Fibroblast of lung (primary cell): ENCODE data around the gene KITLG. TPM values are rescaled to one million over a fixed set of nuclear protein-coding genes. Genes with fewer than 3 reads are reported as not detected.

Source experiments
- DNase-seq, 2 donors: peaks; one replicate each; pipeline versions ENCODE4 v3.0.0 to v3.0.0-alpha.2; 2010; ENCODE audit warnings: low read depth in 2 of 2
- H2AFZ ChIP-seq: 2 replicates; pipeline ENCODE4 v1.5.1; 2012; ENCODE audit warnings: low read length, control low read depth, inconsistent platforms
- H3K27ac ChIP-seq: 2 replicates; pipeline ENCODE4 v1.5.1; 2011; ENCODE audit warnings: low read length, control low read depth; ENCODE audit not compliant: insufficient read depth
- H3K27me3 ChIP-seq: 2 replicates; pipeline ENCODE4 v1.5.1; 2011; ENCODE audit warnings: mild to moderate bottlenecking, low read length; ENCODE audit not compliant: control insufficient read depth, insufficient read depth
- H3K36me3 ChIP-seq: 2 replicates; pipeline ENCODE4 v1.5.1; 2011; ENCODE audit warnings: low read length; ENCODE audit not compliant: control insufficient read depth, insufficient read depth
- H3K4me1 ChIP-seq: 2 replicates; pipeline ENCODE4 v1.5.1; 2011; ENCODE audit warnings: low read length; ENCODE audit not compliant: control insufficient read depth, insufficient read depth; ENCODE audit errors: extremely low read depth
- H3K4me2 ChIP-seq: 2 replicates; pipeline ENCODE4 v1.5.1; 2011; ENCODE audit warnings: low read length, control low read depth; ENCODE audit not compliant: insufficient read depth; ENCODE audit errors: extremely low read depth
- H3K4me3 ChIP-seq, 4 experiments: fragments of 200-600 bp in 1 of 4; sonication (generic) in 1 of 4; replicated peaks in 1 of 4; 2 replicates each; pipeline ENCODE4 v1.5.1; 2011 to 2016; ENCODE audit warnings: low read length in 4 of 4, low read depth in 3 of 4, mild to moderate bottlenecking in 3 of 4, control low read depth in 2 of 4, inconsistent platforms in 1 of 4, mixed read lengths in 1 of 4; ENCODE audit not compliant: insufficient read depth in 1 of 4; ENCODE audit errors: control extremely low read depth in 1 of 4
- H3K79me2 ChIP-seq: 2 replicates; pipeline ENCODE4 v1.5.1; 2012; ENCODE audit warnings: mild to moderate bottlenecking, low read length, inconsistent platforms; ENCODE audit not compliant: control insufficient read depth, insufficient read depth
- H3K9ac ChIP-seq: 2 replicates; pipeline ENCODE4 v1.5.1; 2011; ENCODE audit warnings: mild to moderate bottlenecking, low read length, control low read depth; ENCODE audit not compliant: insufficient read depth
- H3K9me3 ChIP-seq: 2 replicates; pipeline ENCODE4 v1.5.1; 2012; ENCODE audit warnings: low read depth, low read length; ENCODE audit not compliant: control insufficient read depth, insufficient read depth
- H4K20me1 ChIP-seq: 2 replicates; pipeline ENCODE4 v1.5.1; 2011; ENCODE audit warnings: low read length; ENCODE audit not compliant: control insufficient read depth, insufficient read depth; ENCODE audit errors: extremely low read depth
- CTCF ChIP-seq, 2 donors: IDR thresholded peaks in 1 of 2; conservative IDR thresholded peaks in 1 of 2; 1 replicate in 1 of 2; 2 replicates in 1 of 2; pipeline ENCODE4 v1.5.1; 2011 to 2012; ENCODE audit warnings: low read length in 2 of 2, control low read depth in 1 of 2, inconsistent platforms in 1 of 2, low read depth in 1 of 2, mild to moderate bottlenecking in 1 of 2
- EZH2 ChIP-seq: IDR thresholded peaks from 2 replicates; pipeline ENCODE4 v1.5.1; 2012; ENCODE audit warnings: low read length, control low read depth, mild to moderate bottlenecking; ENCODE audit errors: missing control alignments
- polyA plus RNA-seq, 2 donors: library from polyadenylated mRNA; depleted of rRNA in 1 of 2; stranded (reverse) in 1 of 2; unstranded in 1 of 2; fragments of >200 nt; gene quantifications; 2 replicates each; pipeline ENCODE4 v1.2.1, GENCODE V29; 2011 to 2012; ENCODE audit warnings: missing spikeins in 1 of 2
- total RNA-seq: library from RNA; depleted of rRNA; stranded (reverse); fragments of >200 nt; gene quantifications from 2 replicates; pipeline ENCODE4 v1.2.1, GENCODE V29; 2014

Gene KITLG
- total and polyA plus RNA-seq, 2 donors (not counting 1 experiment from before 2014, with no cell fraction given): 64.6 to 132 TPM

- H3K4me3 ChIP-seq: no peak overlapping the region
- H3K4me2 ChIP-seq: no peak overlapping the region
- peak in 1 of 2 donors; percentile 60 for DNase-seq
- no peaks in the 10 kb centered on the region for H3K36me3 ChIP-seq
- H3K9me3 ChIP-seq: no peaks in the 10 kb centered on the region
- H3K27me3 ChIP-seq: no peaks in the 10 kb centered on the region
- H3K4me1 ChIP-seq: no peaks in the 10 kb centered on the region
- no peaks in the 10 kb centered on the region for H3K79me2 ChIP-seq
- H2AFZ ChIP-seq: no peak overlapping the region
- no peaks in the 10 kb centered on the region for H4K20me1 ChIP-seq
- no peak overlapping the region for H3K9ac ChIP-seq
- H3K27ac ChIP-seq: no peak overlapping the region
- no peak for TF ChIP-seq CTCF (conservative IDR thresholded peaks at IDR 0.05 in 1 of 2, IDR thresholded peaks at IDR 0.05 in 1 of 2; ENCODE audit: low read depth in 1 of 2, low read length in 2 of 2)
- TF ChIP-seq EZH2: no peak
These were observed 43.7 kb upstream of the KITLG start for GRCh38 chr12:88623777-88624548.

- Histone ChIP-seq H3K9ac (no peak overlapping the region), H3K27ac (no peak overlapping the region), H3K4me1 (no peaks in the 10 kb centered on the region), H2AFZ (no peak overlapping the region), H3K4me2 (no peak overlapping the region), H3K27me3 (no peaks in the 10 kb centered on the region), H4K20me1 (no peaks in the 10 kb centered on the region), H3K9me3 (no peaks in the 10 kb centered on the region), H3K36me3 (no peaks in the 10 kb centered on the region), H3K4me3 (no peak overlapping the region), H3K79me2 (no peaks in the 10 kb centered on the region)
- TF ChIP-seq EZH2 (no peak), CTCF (conservative IDR thresholded peaks at IDR 0.05 in 1 of 2, IDR thresholded peaks at IDR 0.05 in 1 of 2; ENCODE audit: low read depth in 1 of 2, low read length in 2 of 2) (no peak)
- no peak for DNase-seq
These were observed 37.1 kb upstream of the KITLG start for GRCh38 chr12:88617352-88617751.

- H3K4me3 ChIP-seq: no peak overlapping the region
- H3K4me1 ChIP-seq: no peaks in the 10 kb centered on the region
- H3K36me3 ChIP-seq: no peaks in the 10 kb centered on the region
- H3K79me2 ChIP-seq: no peaks in the 10 kb centered on the region
- H2AFZ ChIP-seq: no peak overlapping the region
- no peaks in the 10 kb centered on the region for H3K27me3 ChIP-seq
- no peak overlapping the region for H3K4me2 ChIP-seq
- no peaks in the 10 kb centered on the region for H4K20me1 ChIP-seq
- peak in 1 of 2 donors; percentile 60 for DNase-seq
- H3K27ac ChIP-seq: no peak overlapping the region
- H3K9me3 ChIP-seq: no peaks in the 10 kb centered on the region
- TF ChIP-seq CTCF (conservative IDR thresholded peaks at IDR 0.05 in 1 of 2, IDR thresholded peaks at IDR 0.05 in 1 of 2; ENCODE audit: low read depth in 1 of 2, low read length in 2 of 2) (no peak), EZH2 (no peak)
- H3K9ac ChIP-seq: no peak overlapping the region
These were observed 35.2 kb upstream of the KITLG start for GRCh38 chr12:88615490-88615889.
